Astrocyte of the spinal cord (primary cell): Measurements from ENCODE around the gene WNT3A.

Source experiments
- DNase-seq: peaks from one replicate; pipeline ENCODE4 v3.0.0; 2011; ENCODE audit warnings: low read depth, low spot score
- H3K4me3 ChIP-seq: 2 replicates; pipeline ENCODE4 v1.5.1; 2011; ENCODE audit warnings: low read depth, mild to moderate bottlenecking, low read length, moderate library complexity
- in situ Hi-C: cut with HindIII; loops from 2 replicates; pipeline ENCODE4 v1.10.0; 2017; ENCODE audit warnings: low sequenced_read_pairs
- TF ChIP-seq, protein P1 (sequence below): IDR thresholded peaks from 2 replicates; pipeline ENCODE4 v1.5.1; 2012; ENCODE audit warnings: low read depth, mild to moderate bottlenecking, low read length, inconsistent platforms

WNT3A gene

DNA sequence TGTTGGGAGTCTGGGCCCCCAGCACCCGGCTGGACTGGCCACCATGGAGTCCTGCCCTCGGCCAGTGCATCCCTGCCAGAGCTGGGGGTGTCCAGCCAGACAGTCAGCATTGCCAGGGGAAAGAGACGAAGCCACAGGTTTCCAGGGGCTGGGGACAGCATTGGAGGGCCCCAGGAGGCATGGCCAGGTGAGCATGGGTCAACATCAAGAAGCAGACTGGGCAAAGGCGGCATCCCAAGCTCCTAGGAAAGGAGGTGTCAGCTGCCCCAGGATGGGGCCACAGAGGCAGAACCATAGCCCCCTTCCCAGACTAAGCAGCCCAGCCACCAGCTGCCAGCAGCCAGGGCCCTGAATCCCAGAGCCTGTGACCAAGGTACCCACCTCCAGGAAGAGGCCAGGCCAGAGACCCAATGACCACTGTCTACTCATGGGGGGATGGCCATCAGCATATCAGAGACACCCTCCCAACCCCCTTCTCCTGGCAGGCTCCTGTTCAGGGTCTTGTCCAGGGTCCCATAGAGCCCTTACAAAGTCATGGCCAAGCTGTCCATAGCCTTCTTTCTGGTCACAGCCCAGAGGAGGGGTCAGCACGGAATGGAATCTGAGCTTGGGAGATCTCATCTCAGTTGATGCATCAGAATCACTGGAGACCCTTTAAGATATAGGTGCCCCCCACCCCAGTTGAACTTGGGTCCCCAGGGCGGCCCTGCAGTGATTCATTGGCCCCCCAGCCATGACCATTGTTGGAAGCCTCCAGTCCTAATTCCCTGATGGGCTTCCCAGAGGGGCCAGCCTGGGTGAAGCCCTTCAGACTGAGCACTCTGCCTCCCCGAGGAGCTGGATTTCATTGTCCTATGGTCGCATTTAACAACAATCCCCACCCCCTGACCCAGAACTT is 32.5 kb downstream of the WNT3A start:
- H3K4me3 ChIP-seq, result no peak overlapping the region
- no peak for DNase-seq
- in situ Hi-C loops, result no loop called here
- TF ChIP-seq, protein P1, sequence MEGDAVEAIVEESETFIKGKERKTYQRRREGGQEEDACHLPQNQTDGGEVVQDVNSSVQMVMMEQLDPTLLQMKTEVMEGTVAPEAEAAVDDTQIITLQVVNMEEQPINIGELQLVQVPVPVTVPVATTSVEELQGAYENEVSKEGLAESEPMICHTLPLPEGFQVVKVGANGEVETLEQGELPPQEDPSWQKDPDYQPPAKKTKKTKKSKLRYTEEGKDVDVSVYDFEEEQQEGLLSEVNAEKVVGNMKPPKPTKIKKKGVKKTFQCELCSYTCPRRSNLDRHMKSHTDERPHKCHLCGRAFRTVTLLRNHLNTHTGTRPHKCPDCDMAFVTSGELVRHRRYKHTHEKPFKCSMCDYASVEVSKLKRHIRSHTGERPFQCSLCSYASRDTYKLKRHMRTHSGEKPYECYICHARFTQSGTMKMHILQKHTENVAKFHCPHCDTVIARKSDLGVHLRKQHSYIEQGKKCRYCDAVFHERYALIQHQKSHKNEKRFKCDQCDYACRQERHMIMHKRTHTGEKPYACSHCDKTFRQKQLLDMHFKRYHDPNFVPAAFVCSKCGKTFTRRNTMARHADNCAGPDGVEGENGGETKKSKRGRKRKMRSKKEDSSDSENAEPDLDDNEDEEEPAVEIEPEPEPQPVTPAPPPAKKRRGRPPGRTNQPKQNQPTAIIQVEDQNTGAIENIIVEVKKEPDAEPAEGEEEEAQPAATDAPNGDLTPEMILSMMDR, result no peak

DNA sequence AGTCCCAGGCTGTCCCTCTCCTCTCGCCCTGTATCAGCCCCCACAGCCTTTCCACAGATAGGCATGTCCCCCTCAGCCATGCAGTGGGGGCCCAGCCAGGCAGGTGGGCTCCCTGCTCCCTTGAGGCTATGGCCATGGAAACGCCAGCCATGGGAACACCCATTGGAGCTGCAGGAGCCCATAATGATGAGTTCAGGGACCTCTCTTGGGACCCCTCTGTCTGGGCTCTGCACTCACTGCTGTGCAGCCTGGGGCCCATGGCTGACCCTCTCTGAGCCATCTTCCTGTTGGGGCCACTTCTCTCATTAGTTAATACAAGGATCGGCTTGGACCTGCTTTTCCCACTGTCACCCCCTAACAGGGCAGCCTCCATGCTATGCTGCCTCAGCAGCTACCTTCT is 33.2 kb downstream of the WNT3A start:
- H3K4me3 ChIP-seq, result no peak overlapping the region
- TF ChIP-seq, protein P1, result no peak
- in situ Hi-C loops, result no loop called here
- no peak for DNase-seq

DNA sequence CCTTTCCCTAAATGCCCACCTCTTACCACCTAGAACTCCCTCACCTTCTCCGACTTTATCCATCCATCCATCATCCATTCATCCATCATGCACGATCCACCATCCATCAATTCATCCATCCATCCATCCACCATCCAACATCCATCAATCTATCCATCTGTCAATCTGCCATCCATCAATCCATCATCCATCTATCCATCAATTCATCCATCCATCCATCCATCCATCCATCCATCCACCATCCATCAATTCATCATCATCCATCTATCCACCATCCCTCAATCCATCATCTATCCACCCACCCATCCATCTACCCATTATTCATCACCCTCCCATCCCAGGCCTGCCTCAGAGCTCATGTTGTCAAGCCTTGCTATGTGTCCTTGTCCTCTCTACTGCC is 34.5 kb downstream of the WNT3A start:
- DNase-seq, result no peak
- in situ Hi-C loops, result no loop called here
- H3K4me3 ChIP-seq, result no peak overlapping the region
- TF ChIP-seq, protein P1, result no peak

DNA sequence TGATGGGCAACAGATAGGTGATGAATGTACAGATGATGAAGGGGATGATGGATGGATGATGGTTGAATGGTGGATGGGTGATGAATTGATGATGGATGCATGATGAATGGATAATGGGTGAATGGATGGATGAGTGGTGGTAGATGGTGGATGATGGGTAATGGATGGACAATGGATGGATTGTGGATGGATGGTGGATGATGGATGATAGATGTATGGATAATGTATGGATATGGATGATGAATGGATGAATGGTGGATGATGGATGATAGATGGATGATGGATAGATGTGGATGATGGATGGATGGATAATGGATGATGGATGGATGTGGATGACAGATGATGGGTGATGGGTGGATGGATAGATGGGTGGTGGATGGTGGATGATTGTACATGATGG is 35.7 kb downstream of the WNT3A start:
- no peak for DNase-seq
- TF ChIP-seq, protein P1, result no peak
- in situ Hi-C loops, result no loop called here
- H3K4me3 ChIP-seq, result no peak overlapping the region

DNA sequence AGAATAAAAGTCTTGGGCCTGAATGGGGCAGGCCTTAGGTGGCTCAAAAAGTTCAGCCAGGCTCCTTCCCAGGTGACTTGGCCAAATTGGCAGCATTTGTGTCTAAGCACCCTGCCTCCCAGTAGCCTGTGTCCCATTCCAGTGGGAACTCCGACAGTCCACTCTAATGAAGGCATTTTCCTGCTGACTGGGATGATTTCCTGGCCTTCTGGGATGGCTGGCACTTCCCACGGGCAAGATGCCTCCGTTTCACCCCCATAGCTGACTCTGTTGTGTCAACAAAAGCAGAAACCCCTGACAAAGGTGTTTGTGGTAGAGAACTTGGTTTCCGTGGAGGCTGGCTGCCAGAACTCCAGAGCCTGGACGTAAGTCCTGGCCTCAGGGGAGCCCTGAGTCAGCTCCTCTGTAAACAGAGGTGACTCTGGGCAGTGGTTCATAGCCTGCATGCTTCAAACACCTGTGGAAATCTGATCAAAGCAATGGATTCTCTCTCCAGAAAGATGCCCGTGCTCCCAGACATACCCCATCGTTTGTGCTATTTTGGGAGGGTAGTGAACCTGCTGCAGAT is 36.6 kb downstream of the WNT3A start:
- no peak for DNase-seq

DNA sequence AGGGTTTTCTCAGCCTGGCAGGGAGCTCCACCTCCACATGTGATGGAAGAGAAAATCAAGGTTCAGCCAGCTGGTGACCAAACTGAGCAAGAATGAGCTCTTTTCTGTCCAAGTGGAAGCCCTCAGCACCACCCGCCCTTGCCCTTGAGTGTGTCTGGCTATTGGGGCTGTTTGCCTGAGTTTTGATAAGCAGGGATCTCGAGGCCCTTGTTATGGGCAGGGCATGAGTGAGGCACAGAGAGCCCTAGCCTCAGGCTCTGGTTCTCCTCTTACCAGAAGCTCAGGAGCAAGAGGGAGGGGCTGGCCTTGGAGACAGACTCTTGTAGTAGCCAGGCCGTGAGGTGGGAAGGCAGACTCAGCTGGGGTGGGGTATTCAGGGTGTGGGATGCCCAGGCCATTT is 38.2 kb downstream of the WNT3A start:
- in situ Hi-C loops, result no loop called here
- no peak overlapping the region for H3K4me3 ChIP-seq
- TF ChIP-seq, protein P1, result no peak
- no peak for DNase-seq

More for the DNA sequence above, 36.6 kb downstream of the WNT3A start:
- no peak overlapping the region for H3K4me3 ChIP-seq
- TF ChIP-seq, protein P1, result no peak
- in situ Hi-C loops, result no loop called here
